Caki2 (cell line): ENCODE results near the gene SHC3. TPM values are rescaled to one million over a fixed set of nuclear protein-coding genes. Genes with fewer than 3 reads are reported as not detected.

Experiments used
- DNase-seq: peaks from one replicate; pipeline ENCODE4 v3.0.0-alpha.2; 2015; ENCODE audit warnings: low read depth
- in situ Hi-C: cut with HindIII; loops from 2 replicates; pipeline ENCODE4 v1.10.0; 2016; ENCODE audit warnings: low sequenced_read_pairs, low pct_unique_long_range_greater_than_20kb, mixed read lengths
- total RNA-seq: library from RNA; depleted of rRNA; stranded (reverse); fragments of >200 nt; shearing (Covaris generic); gene quantifications from 2 replicates; pipeline ENCODE4 v1.2.3, GENCODE V29; 2014; ENCODE audit warnings: low replicate concordance

The SHC3 gene
- total RNA-seq, 1 experiment from 2014 or later, result 1.0 TPM

- in situ Hi-C loops, result no loop called here
- DNase-seq, result no peak
Measured at GRCh38 chr9:89080193-89080592, 98.4 kb downstream of the SHC3 start.

- in situ Hi-C loops, result no loop called here
- no peak for DNase-seq
Measured at GRCh38 chr9:89079391-89079790, 99.2 kb downstream of the SHC3 start.

GRCh38 chr9:89078860-89079259 lies 99.8 kb downstream of the SHC3 start:
- in situ Hi-C loops, result no loop called here

DNA sequence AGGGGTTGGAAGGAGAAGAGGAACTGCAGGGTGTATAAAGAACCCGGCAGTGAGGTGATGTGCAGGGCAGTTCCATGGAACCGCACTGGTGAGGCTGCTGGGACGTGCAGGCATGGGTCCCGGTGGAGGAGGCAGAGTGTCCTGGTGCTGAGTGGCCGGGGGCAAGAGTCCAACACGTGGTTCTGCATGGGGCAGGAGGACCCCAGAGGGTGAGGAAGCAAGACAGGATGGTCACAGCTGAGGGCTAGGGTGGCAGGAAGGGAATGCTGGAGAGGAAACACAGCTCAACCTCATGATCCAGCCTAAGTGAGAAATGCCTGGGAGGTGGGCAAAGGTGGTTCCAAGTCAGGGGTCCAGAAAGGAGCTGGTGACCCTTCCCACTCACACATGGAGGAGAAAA lies 100.2 kb downstream of the SHC3 start:
- in situ Hi-C loops, result no loop called here
- DNase-seq, result no peak

More at GRCh38 chr9:89078860-89079259, 99.8 kb downstream of the SHC3 start:
- DNase-seq, result no peak

DNA sequence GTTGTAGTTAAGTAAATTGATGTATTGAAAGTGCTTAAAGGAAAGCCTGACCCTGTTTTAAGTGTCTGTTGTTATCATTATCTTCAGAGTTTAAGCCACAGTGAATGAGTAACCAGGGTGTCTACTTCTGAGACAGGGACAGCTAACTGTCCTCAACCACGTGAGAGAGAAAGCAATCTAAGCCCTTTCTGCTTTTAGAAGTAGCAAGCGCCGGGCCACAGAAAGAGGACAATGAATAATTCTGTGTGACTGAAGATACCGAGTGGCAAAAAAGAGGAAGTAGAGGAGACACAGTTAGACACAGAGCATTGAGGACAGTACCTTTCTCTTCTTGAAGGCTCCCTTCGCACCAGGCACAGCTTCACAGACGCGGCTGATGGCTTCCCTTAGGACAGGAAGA lies 101.1 kb downstream of the SHC3 start:
- in situ Hi-C loops, result no loop called here
- peak; percentile 28 for DNase-seq

DNA sequence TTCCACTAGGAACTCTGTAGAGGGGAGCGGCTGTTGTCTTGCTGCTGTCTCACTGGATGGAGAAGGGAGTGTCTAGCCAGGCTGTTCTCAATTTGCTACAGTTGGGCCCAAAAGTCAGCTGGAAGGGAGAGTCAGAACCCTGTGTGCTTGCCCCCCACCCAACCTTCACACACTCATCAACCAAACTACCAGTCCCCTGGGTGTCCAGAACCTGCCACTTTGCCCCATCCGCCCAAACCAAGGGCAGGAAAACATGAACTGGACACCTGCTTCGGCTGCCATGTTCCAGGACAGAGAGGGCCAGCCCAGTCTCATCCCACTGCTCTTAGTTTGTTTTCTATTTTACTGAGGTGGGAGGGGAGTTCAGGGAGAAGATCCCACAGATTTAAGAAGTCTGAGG lies 105.2 kb downstream of the SHC3 start:
- in situ Hi-C loops, result no loop called here
- no peak for DNase-seq

GRCh38 chr9:89071591-89071990 lies 107.0 kb downstream of the SHC3 start:
- no peak for DNase-seq
- in situ Hi-C loops, result no loop called here

DNA sequence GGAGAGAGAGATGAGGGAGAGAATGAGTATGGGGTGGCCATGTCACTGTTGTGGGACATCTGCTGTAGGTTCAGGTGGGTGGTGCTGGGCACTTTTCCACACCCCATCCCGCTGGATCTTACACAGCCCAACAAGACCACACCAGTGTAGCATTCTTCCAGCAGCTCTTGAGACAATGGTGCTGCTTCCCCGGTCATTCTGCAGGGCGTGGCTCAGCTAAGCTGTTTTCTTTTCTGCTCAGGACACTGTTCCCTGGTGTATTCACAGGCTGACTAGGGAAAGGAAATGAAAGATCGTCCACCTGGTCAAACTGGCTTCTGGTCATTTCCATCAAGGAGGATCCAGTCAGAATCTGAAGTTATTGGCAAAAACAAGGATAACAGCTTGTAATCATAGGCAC lies 111.8 kb downstream of the SHC3 start:
- in situ Hi-C loops, result no loop called here
- no peak for DNase-seq

DNA sequence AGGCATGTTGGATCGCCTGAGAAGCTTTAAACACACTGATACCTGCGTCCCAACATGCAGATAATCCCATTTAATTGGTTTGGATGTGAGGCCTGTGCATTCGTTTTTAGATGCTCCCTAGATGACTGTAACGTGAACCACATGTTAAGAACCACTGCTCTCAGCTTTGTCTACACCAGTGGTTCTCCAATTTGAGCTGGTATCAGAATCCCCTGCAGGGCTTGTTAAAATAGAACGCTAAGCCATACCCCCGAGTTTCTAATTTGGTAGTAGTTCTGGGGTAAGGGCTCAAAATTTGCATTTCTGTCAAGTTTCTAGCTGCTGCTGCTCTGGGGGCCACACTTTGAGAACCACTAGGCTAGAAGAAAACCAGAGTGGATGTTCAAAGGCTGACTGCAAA lies 112.7 kb downstream of the SHC3 start:
- DNase-seq, result no peak
- in situ Hi-C loops, result no loop called here

- no peak for DNase-seq
- in situ Hi-C loops, result no loop called here
Measured at GRCh38 chr9:89060790-89061189, 117.8 kb downstream of the SHC3 start.

DNA sequence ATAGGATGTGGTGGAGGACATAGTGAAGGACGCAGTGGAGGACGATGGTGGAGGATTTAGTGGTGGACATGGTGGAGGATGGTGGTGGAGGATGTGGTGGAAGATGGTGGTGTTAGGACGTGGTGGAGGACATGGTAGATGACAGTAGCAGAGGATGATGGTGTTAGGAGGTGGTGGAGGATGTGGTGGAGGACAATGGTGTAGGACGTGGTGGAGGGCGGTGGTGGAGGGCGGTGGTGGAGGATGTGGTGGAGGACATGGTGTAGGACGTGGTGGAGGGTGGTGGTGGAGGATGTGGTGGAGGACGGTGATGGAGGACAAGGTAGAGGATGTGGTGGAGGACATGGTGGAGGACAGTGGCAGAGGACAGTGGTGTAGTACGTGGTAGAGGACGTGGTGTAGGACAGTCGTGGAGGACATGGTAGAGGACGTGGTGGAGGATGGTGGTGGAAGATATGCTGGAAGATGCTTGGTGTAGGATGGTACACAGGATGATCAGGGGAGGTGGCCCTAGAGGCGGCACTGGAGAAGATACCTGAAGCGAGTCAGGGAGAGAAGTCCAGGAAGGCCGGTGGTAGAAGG lies 118.6 kb downstream of the SHC3 start:
- in situ Hi-C loops, result no loop called here
- no peak for DNase-seq

- in situ Hi-C loops, result no loop called here
- no peak for DNase-seq
Measured at GRCh38 chr9:89058906-89059305, 119.7 kb downstream of the SHC3 start.

- no peak for DNase-seq
- in situ Hi-C loops, result no loop called here
Measured at GRCh38 chr9:89054865-89055495, 123.6 kb downstream of the SHC3 start.

GRCh38 chr9:89053301-89053700 lies 125.3 kb downstream of the SHC3 start:
- no peak for DNase-seq
- in situ Hi-C loops, result no loop called here

GRCh38 chr9:89052470-89053097 lies 126.0 kb downstream of the SHC3 start:
- in situ Hi-C loops, result no loop called here
- no peak for DNase-seq

GRCh38 chr9:89051421-89052025 lies 127.1 kb downstream of the SHC3 start:
- DNase-seq, result no peak
- in situ Hi-C loops, result no loop called here

DNA sequence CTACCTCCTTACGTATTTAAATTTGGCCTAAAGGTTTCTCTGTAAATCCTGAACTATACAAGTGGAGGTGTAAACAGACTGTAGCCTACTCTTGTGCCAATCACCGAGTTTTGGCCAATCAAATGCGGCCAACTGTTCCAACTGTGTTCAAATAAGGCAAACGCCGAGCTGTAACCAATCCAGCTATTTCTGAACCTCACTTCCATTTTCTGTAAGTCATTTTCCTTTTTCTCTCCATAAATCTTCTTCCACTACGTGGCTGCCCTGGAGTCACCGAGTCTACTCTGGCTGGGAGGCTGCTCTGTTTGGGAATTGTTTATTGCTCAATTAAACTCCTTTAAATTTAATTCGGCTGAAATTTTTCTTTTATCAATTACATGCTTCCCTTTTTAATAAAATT lies 129.0 kb downstream of the SHC3 start:
- in situ Hi-C loops, result no loop called here
- DNase-seq, result no peak

DNA sequence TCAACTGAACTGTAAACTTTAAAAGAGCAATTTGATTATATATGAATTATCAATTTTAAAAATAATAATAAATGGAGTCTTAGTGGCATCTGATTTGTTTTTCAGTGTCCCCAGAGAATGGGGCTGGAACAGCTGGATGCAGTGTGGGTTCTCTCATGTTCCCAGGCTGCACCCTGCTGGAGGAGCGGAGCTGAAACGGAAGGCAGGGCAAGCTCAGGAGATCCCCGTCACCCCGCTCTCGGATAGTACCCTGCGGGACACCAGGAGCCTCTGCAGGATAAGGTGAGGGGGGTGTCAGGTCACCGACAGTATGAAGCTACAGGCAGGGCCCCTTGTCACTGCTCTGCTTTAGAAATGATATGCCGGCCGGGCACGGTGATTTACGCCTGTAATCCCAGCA lies 130.0 kb downstream of the SHC3 start:
- DNase-seq, result no peak
- in situ Hi-C loops, result no loop called here

GRCh38 chr9:89047667-89048066 lies 131.0 kb downstream of the SHC3 start:
- no peak for DNase-seq
- in situ Hi-C loops, result no loop called here

DNA sequence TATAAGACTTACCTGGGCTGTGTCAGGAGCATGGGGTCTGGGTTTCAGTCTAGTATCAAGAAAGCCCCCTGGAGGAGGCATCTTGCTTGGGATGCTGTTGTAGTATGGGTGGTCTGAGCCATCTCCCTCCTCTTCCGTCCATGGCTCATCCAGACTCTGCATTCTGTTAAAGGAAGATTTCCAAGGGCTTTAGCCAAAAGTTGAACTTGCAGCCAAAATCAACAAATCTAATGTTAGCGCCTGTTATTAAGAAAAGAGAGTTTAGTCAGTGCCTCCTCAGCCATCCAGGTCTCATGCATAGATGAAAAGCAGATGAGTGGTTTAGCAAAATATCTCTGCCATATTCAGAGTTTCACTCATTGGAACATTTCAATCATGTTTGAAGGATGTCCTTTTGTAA lies 131.8 kb downstream of the SHC3 start:
- in situ Hi-C loops, result no loop called here
- DNase-seq, result no peak
